ENCODE data around the gene ZIC1.

Gene ZIC1

DNA sequence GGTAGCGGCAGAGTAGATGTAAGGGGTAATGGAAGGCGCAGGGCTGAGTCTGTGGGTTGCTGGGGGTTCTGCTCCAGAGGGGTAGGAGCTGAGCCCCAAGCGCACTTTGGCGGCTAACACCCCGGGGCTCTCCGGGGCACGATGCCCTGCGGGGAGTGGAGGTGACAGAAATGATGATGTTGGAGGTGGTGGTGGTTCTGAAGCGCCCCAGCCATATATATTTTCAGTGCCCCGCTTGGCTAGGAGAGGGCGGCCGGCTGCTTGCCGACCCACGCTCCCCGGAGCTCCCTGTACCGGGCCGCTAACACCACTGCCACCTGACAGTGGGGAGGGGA is 12.5 kb upstream of the ZIC1 start:
- no peak for DNase-seq

DNA sequence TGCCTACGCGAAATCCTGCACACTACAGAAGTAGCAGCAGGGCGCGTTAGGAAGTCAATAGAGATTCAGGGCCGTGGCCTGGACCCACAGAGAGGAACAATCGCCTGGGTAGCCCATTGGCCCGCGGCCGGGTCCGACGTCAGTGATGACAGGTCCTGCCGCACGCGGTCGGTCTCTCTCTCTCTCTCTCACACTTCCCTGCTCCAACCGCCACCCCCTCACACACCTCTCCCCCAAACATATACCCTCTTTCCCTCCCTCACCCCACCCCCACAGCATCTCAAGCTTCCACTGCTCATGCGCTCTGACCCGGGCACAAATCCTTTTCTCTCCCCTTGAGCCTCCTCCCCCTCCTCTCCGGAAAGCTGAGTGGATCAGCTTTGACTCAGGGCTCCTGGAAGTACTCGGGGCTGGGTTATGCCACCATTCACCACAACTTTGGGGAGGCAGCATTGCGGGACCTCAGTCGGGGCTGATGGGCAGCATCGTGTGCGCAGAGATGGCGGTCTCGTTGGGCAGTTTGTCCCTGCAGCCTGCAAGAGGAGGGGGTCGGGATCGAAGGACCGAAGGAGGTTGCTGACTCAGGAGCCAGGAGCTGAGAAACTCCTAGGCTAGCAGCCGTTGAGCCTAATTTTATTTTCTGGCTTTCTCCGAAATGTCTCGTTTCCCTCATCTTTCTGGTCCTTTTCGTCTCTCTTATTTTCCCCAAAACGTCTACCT is 11.8 kb upstream of the ZIC1 start:
- DNase-seq = no peak

DNA sequence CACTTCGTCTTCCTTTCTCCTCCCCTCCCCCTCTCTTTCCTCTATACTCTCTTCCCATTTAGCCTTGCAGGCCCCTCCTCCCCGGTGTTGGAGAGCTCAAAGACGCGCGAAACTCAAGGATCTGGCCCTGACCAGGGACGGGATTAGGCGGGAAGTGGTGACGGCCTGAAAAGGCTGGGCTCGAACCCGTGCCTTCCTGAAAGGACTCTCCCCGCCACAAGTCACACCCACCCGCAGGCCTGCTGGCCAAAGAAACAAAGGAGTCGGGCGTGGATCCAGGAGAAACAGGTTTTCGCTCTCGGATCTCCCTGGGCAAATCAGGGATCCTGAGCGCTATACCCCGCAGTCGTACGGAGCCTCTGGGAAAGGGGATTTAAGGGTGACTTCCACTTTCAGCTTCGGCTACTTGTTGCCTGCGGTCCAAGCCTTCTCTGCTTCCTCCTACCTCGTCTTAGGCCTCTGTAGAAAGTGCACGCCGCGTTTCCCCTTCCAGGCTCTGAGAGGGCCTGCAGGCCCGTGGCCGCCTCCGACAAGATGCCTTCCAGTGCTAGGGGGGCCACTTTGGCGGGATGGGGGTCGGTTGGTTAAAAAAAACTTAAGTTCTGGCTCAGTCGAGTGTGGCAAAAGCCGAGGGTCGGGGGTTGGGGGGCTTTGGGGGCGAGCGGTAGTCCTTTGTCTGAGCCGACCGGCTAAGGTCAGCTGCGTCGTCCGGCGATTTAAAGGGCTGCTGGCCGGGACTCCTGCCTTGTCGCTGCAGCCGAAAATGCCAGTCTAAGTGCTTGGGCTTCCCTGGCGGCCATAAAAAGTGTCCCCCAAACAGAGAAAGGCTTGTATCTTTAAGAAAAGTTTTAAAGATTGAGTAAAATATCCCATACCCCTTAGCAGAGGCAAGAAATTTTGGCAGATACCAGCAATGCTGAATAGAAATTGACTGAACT is 11.0 kb upstream of the ZIC1 start:
- DNase-seq = peak in 1 of 3 donors; percentile 19

DNA sequence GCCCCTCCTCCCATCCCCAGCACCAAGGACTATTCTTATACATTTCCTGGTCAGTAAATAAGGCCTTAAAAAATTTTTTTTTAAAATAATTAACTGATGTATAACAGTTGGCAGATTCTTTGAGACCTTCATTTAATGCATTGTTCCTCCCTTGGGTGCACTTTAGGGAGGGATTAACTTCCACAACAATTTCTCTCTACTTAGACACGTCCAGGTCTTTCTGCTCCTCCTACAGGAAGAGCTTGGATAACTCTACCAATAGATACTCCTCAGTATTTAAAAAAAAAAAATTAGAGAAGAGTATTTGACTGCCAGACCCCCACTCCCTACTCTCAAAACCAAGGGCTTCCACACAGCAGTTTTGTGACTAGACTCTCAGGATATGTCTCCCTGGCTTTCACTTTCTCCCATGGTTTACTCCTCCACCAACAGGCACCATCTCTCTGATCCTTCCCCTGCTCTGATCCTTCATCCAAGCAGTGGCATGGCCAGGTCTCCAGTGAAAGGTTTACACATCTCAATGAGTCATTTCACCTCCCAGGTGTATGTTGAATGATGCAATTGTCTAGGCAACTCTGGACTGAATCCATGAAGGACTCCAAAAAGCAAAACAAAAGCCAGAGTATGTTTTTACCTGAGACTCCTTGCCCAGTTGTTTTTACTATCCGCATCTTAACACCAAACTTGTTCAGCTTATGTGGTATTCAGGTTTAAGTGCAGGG is 10.2 kb upstream of the ZIC1 start:
- no peak for DNase-seq

DNA sequence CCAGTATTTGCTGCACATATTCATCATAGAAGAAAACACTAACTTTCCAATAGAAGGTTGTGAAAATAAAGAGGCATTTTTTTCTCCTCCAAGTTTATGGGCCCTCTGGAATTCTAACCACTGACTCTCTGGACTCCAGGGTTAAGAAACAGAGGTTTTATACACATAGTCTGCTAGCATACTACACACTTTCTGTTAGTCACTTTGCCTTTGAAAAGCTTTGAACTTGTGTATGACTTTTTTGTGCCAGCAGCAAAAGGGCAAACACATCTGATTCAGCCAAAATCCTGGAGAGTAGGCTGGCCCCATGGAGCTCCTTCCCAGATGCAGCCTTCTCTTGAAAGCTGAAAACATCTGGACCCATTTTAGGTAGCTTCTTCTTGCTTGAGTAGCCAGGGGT is 9.1 kb upstream of the ZIC1 start:
- DNase-seq = no peak

DNA sequence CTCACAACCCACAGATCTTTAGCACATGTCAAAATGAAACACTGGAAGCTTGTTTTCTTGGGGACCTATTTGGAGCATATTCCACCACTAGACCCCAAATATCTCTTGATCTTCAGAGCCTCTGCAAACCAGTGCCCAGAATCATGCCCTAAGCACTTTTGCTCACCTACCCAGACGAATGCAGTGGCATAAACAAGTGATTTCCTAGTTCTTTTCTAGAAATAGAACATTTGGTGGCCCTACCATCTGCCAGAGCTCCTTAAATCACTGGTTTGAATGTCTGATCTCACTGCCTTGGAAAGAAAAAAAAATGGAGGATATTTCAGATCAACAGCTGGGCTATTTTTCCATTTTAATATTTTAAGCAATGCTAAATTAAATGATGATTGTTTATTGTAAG is 8.2 kb upstream of the ZIC1 start:
- DNase-seq = no peak

DNA sequence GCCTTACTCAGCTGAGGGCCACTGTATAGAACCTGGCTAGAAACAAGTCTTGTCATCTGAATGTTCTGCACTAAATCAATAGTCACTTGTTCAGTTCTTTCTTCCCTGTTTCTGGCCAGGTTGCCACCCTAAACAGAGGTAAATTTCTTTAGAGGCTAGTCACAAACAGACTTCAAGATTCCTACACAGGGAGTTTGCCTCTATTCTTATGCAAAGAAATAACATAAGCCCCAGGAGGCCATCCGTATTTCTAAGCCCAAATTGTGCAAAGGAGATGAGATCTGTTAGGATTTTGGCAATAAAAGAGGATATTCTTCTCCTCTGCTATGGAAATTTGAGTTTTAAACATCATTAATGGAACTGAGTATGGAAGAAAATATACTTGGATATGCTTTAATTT is 7.7 kb upstream of the ZIC1 start:
- DNase-seq = no peak

DNA sequence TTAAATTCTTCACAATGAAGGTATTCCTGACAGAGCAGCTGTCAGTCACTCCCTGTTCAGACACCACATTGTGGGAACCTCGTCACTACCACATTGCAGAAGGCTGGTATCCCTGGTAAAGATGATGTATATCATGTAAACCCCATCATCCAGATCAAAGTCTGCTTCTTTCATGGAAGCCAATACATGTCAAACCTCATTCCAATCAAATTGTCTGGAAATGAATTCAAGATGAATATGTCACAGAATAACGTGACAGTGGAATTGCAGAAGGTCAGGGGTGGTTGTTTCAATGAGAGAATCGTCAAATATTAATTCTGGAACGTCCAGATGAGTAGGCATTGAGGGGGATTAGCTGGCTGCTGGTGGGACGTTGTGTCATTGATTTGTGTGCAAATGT is 7.0 kb upstream of the ZIC1 start:
- no peak for DNase-seq

DNA sequence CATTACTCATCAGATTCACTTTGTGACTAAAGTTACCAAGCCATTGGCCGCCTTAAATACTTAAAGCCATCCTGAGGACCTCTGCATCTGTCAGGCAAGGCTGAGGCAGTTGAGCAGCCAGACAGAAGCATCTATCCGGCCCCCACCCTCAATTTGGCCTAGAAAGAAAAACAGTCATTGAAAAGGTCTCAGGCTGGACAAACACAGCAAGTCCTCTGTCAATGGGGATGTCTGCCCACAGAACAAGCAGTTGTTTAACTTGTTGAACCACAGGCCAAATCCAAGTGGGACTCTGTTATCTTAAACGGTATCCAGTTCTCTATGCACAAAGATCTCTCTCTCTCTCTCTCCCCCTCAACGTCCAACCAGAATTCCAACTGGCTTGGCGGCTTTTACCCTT is 5.7 kb upstream of the ZIC1 start:
- no peak for DNase-seq

DNA sequence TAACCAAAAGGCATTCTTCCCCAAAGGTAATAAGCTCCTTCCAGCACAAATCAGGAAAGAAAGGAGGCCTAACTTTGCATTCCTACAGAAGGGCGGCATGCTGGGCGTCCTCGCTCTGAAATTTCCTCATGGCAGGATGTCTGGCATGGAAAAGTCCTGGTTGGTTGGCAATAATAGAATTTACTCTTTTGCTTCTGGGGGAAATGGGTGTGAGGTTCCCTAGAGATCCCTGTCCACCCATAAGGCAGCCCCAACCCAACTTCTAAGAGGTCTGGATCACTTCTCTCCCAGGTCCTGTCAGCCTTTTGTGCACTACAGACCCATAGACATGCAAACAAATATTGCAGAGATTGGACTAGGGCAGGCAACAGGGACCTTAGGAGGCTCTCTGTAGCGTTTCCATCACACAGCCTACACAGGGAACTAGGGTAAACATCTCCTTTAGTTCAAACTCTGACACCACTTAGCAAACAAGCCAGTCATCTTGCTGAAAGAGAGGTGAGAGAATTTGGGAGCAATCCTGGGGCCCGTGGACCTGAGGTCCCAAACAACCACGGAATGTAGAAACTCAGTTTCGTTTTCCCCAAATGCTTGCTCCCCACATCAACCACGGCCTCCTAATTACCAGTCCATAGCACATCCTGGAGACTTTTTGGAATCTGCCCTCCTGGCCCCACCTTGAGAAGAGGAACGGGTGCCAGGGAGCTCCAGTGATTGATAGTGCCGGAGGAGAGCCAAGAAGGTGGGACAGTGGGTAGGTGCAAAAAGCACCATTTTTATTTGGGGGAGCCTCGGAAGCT is 5.0 kb upstream of the ZIC1 start:
- DNase-seq = no peak

DNA sequence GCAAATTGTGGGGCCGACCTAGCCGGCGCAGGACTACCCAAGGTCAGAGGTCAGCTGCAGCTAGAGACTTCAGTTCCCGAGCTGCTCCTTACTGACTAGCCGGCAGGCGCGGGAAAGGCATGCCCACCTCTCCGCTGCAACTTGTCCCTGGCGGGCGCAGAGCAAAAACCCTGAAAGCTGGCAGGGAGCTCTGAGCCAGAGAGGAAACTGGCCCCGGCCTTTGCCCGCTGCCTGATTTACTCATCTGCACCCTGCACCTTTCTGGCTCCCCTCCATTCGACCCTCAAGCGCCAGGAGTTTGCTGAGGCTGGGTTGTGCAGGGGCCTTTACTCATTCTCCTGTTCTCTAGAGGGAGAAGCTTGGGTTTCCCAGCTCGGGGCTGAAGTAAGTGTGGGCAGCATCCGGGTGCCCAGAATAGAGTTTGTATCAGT is 4.3 kb upstream of the ZIC1 start:
- DNase-seq = no peak

DNA sequence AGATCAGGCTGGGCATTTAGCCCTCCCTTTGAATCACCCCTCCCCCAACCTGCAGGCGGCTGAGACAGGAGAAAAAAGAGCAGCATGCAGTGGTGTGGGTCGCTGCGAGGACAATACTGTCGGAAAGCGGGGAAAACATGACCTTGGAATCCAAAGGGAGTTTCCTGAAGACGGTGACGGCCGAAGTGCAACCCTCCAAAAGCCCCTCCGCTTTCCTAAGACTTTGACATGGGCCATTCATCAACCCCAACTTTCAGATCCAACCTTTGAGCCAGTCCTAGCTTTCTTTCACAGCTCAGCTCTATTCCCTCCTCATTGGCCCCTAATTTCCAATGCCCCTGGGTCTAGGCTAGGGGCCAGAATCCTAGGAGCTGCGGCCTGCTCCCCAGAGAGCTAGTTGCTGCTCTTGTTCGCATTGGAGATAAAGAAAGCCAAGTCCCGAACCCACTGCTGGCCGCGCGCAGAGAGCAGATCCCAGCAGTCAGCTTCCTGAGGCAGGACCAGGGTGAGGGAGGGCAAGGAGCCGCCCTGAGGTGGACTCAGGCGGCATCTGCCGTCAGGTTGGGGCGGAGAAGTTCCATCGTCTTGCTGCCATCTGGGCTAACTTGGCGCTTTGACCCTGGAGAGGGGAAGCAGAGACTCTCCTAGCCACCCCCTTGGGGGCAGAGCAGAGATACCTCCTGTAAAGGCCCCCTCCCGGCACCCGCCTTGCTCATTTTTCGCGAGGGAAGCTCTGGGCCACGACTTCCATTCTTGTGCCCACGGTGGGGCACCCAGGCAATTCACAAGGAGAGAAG is 3.7 kb upstream of the ZIC1 start:
- DNase-seq = no peak

DNA sequence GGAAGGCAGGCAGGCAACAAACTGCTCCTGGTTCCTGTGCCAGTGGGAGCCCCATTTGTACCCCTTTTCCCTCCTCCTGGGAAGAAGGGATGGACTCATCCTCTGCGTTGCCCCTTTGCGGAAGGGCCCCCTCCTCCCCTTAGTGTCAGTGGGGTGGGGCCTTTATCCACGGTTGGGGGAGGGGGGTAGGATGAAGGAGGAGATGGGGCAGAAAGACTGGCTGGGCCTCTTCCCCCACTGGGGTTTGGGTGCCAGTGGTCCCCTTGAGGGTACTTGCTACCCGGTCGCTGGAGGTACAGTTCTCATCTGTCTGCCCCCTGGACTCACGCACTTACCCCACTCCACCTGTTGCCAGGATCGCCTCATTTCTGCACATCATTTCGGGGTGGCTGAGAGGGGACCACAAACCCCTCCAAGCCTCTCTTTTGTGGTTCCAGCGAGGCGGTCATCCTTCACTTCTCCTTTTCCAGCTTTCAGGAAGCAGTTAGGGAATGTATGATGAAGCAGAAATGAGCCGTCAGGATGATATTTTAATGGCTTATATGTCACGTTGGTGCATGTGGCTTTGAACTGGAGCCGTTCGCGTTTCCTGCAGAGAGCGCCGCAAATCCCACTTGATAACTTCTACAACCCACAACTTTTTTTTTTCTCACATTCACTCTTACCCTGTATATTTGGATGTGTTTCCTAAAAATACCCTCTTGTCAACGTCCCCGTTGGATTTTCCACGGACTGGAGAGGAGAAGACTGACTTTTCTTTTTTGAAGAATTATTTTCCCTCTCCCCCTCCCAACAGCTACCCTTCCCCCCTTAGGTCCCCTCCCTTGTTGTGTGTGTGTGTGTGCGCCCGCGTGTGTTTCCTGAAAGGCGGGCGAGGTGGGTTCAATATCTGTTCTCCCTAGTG is 2.9 kb upstream of the ZIC1 start, which contains the start of gene ZIC4:
Gene ZIC4 (minus strand): TSS at position 516 of the 904 bp plus-strand sequence. CDS start 3,746 bp downstream, outside the sequence.
- no peak for DNase-seq

DNA sequence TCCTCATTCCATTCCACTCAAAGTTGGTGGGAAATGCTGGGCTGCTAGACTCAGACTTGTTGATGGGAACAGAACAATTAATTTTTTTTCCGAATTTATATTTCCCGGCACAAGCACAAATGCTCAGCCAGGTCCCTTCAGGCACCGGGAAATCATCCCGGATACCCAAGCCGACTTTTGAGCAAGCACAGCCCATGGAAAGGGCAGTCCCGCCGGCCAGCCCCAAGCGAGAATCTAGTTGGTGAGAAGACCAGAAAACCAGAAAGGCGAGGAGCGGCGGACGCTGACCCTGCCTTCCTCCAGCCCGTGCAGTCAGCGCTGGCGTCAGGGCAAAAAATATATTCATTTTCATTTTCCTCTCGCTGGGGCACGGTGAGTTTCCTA is 2.1 kb upstream of the ZIC1 start:
- DNase-seq = no peak

DNA sequence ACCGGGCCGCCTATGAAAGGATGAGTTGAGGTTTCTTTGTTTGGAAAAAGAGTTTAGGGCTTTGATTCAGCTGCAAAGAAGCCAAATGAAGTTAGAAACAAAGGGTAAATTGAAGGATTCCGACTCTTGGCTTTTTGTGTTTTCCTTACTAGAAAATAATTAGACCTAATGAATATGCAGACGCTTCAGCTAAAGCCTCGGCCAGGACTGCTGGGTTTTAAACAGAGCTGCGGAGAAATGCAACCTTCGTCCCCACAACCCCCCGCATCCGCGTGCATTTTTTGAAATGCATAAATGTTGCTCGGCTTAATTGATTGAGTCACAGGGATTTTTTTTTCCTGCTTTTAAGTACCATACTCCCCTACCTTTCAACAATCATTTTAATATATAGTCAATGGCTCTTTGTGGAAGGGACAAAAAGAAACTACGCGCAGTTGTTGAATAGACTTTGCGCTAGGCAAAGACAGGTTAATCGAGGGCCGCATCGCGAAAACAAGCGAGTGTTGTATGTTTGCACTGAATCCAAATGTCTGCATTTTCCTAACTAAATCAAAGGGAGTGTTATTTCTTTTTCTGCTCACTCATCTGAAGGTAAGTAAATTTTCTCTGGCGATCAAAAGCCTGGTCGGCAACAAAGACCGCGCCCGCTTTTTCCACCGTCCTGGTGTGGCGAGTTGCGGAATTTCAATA is 1.5 kb upstream of the ZIC1 start:
- DNase-seq = no peak

DNA sequence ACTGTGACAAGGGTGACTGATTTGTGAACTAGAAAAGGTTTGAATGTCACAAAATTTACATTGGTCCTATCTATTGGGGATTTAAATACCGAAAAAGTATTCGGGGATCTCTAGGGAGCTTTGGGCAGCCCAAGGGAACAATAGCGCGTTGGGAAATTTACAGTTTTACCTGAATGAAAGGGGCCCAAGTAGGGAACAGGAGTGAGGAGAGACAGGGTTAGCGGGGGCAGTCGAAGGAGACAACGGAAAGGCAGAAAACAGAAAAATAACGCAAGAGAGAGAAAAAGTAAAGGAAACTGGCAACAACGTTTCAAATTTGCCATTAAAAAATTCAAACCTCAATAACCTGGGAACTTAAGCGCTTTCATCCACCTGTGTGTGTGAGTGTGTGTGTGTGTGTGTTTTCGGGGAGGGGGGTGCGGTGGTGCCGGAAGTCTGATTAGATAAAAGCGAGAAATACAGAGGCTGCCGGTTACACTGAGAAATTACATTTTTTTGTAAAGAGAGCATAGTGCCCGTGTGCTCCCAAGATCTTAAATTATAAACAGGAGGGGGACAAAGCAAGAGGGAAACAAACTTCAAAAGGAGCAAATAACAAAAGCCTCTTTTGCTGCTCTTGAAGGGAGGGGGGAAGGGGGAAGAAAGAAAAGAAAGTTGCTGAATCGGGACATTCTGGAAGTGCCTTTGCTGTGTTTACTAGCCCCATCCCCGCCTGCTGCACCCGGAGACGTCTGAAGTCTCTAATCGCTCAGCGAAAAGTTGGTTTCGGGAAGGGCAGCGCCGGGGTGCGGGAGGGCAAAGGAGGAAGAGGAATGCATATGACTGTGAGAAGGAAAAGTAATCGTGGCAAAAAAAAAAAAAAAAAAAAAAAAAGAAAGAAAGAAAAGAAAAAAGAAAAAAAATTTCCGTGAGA is 721 bp upstream of the ZIC1 start:
- DNase-seq = no peak

DNA sequence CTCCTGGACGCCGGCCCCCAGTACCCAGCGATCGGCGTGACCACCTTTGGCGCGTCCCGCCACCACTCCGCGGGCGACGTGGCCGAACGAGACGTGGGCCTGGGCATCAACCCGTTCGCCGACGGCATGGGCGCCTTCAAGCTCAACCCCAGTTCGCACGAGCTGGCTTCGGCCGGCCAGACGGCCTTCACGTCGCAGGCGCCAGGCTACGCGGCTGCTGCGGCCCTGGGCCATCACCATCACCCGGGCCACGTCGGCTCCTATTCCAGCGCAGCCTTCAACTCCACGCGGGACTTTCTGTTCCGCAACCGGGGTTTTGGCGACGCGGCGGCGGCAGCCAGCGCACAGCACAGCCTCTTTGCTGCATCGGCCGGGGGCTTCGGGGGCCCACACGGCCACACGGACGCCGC is 956 bp downstream of the ZIC1 start:
- DNase-seq = no peak

DNA sequence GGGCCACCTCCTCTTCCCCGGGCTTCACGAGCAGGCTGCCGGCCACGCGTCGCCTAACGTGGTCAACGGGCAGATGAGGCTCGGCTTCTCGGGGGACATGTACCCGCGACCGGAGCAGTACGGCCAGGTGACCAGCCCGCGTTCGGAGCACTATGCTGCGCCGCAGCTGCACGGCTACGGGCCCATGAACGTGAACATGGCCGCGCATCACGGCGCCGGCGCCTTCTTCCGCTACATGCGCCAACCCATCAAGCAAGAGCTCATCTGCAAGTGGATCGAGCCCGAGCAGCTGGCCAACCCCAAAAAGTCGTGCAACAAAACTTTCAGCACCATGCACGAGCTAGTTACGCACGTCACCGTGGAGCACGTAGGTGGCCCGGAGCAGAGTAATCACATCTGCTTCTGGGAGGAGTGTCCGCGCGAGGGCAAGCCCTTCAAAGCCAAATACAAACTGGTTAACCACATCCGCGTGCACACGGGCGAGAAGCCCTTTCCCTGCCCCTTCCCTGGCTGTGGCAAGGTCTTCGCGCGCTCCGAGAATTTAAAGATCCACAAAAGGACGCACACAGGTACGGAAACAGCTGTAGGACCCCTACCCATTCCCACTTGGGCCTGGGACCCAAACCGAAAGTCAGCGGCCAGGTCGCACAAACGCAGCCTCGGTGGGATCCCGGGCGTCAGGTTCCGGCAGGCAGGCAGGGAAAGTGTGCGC is 1.5 kb downstream of the ZIC1 start:
- DNase-seq = peak in 1 of 3 donors; percentile 11

All from suppressor macrophage treated with lipopolysaccharide for 1 hour (primary cell).